NCI-H1092 (cell line): ENCODE measurements around the gene CATSPER1.
A peak's percentile ranks its signal among the peaks of the same experiment; 100 is the strongest.
"Not testable (repeated sequence)": the region's sequence is repeated elsewhere in the genome, so short reads cannot be mapped to it uniquely, and the experiment has no call there.

Experiments used
- DNase-seq: peaks from one replicate; lab custom pipeline; 2025; lab: John Stamatoyannopoulos, UW

Gene CATSPER1

GRCh38 chr11:66051766-66052663, 25.7 kb upstream of the CATSPER1 start, which contains the start of gene SF3B2:
SF3B2 (plus strand) TSS chr11:66052364; CDS start chr11:66052385, 21 bp downstream.
- peak; percentile 98 for DNase-seq

- DNase-seq, result no peak
Observed at GRCh38 chr11:66051371-66051765, 25.1 kb upstream of the CATSPER1 start.

GRCh38 chr11:66050581-66051231, 24.4 kb upstream of the CATSPER1 start:
- DNase-seq, result no peak

GRCh38 chr11:66048547-66049323, 22.5 kb upstream of the CATSPER1 start, which contains the start of gene GAL3ST3:
GAL3ST3 (minus strand) TSS chr11:66049161; CDS start chr11:66045415, 3,746 bp downstream.
- DNase-seq, result no peak

- DNase-seq, result no peak
Observed at GRCh38 chr11:66047541-66048365, 21.5 kb upstream of the CATSPER1 start.

GRCh38 chr11:66046901-66047300, 20.6 kb upstream of the CATSPER1 start:
- DNase-seq, result no peak

- DNase-seq, result peak; percentile 71
Observed at GRCh38 chr11:66045177-66045639, 18.9 kb upstream of the CATSPER1 start.

GRCh38 chr11:66044757-66045156, 18.5 kb upstream of the CATSPER1 start:
- no peak for DNase-seq

- no peak for DNase-seq
Observed at GRCh38 chr11:66042996-66043906, 17.0 kb upstream of the CATSPER1 start.

- no peak for DNase-seq
Observed at GRCh38 chr11:66042227-66042995, 16.1 kb upstream of the CATSPER1 start.

- no peak for DNase-seq
Observed at GRCh38 chr11:66039765-66040164, 13.5 kb upstream of the CATSPER1 start.

GRCh38 chr11:66037327-66037726, 11.0 kb upstream of the CATSPER1 start:
- no peak for DNase-seq

- DNase-seq, result no peak
Observed at GRCh38 chr11:66036334-66036710, 10.0 kb upstream of the CATSPER1 start.

- DNase-seq, result no peak
Observed at GRCh38 chr11:66035653-66036333, 9.5 kb upstream of the CATSPER1 start.

GRCh38 chr11:66032957-66033735, 6.9 kb upstream of the CATSPER1 start:
- no peak for DNase-seq

- not testable (repeated sequence) for DNase-seq
Observed at GRCh38 chr11:66023186-66023440, 3.2 kb downstream of the CATSPER1 start.

- peak; percentile 64 for DNase-seq
Observed at GRCh38 chr11:66022401-66023185, 3.7 kb downstream of the CATSPER1 start.
